Fibroblast of the aortic adventitia (primary cell): ENCODE data around the gene CANT1. TPM values are rescaled to one million over a fixed set of nuclear protein-coding genes. Genes with fewer than 3 reads are reported as not detected.

Experiments
- DNase-seq: peaks from one replicate; pipeline ENCODE4 v3.0.0-alpha.2; 2010; ENCODE audit warnings: low read depth
- H3K4me3 ChIP-seq: 2 replicates; pipeline ENCODE4 v1.5.1; 2011; ENCODE audit warnings: low read depth, mild to moderate bottlenecking, control low read depth, low read length, moderate library complexity
- CTCF ChIP-seq: IDR thresholded peaks from 2 replicates; pipeline ENCODE4 v1.5.1; 2011; ENCODE audit warnings: mild to moderate bottlenecking, low read length, control low read depth, inconsistent platforms; ENCODE audit not compliant: insufficient read depth
- total RNA-seq: library from RNA; depleted of rRNA; stranded (reverse); fragments of >200 nt; gene quantifications from 2 replicates; pipeline ENCODE4 v1.2.3, GENCODE V29; 2012; ENCODE audit warnings: low replicate concordance

The CANT1 gene
- total RNA-seq, 1 donor = 53.0 TPM

GRCh38 chr17:79038545-79039135, 29.1 kb upstream of the CANT1 start:
- DNase-seq = peak; percentile 100
- H3K4me3 ChIP-seq = no peak overlapping the region
- TF ChIP-seq CTCF = no peak

- DNase-seq = peak; percentile 94
- no peak overlapping the region for H3K4me3 ChIP-seq
- no peak for TF ChIP-seq CTCF
Measured at GRCh38 chr17:79036596-79036995, 27.0 kb upstream of the CANT1 start.

GRCh38 chr17:79036181-79036580, 26.6 kb upstream of the CANT1 start:
- DNase-seq = no peak
- no peak for TF ChIP-seq CTCF
- H3K4me3 ChIP-seq = no peak overlapping the region

GRCh38 chr17:79035686-79036085, 26.1 kb upstream of the CANT1 start:
- H3K4me3 ChIP-seq = no peak overlapping the region
- TF ChIP-seq CTCF = no peak
- no peak for DNase-seq

GRCh38 chr17:79034931-79035485, 25.4 kb upstream of the CANT1 start:
- TF ChIP-seq CTCF = no peak
- H3K4me3 ChIP-seq = no peak overlapping the region
- DNase-seq = no peak

GRCh38 chr17:79033741-79034501, 24.4 kb upstream of the CANT1 start:
- DNase-seq = no peak
- TF ChIP-seq CTCF = no peak
- no peak overlapping the region for H3K4me3 ChIP-seq
